ENCODE measurements around the gene ERN1.
A peak's percentile ranks its signal among the peaks of the same experiment; 100 is the strongest.

ERN1 gene

DNA sequence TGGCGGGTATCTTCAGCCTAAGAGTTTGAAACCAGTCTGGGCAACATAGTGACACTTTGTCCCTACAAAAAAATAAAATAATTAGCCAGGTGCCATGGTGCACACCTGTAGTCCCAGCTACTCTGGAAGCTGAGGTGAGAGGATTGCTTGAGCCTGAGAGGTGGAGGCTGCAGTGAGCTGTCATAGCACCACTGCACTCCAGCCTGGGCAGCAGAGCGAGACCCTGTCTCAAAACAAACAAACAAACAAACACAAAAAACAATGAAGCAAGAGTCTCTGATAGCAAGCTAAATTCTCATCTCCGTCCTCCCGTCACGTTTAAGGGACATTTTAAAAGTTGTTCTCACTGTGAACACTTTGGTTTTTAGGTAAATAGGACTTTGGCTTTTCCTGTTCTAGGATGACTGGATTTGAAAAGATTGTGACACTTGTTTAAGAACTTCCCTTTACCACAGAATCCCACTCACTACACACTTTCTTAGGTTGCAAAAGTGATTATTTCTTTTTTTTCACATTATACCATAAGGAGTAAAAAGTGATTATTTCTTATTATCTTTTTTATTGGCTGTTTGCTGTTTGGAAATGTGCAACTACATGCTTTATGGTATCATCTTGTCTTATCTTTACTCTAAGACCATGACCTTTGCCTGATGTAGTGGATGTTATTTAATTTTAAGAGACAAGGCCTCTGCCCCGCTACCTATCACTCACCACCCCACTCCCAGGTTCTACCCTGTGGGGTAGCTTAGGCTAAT, 4.4 kb upstream of the ERN1 start:
- DNase-seq (ENCODE audit: low spot score), result no peak

DNA sequence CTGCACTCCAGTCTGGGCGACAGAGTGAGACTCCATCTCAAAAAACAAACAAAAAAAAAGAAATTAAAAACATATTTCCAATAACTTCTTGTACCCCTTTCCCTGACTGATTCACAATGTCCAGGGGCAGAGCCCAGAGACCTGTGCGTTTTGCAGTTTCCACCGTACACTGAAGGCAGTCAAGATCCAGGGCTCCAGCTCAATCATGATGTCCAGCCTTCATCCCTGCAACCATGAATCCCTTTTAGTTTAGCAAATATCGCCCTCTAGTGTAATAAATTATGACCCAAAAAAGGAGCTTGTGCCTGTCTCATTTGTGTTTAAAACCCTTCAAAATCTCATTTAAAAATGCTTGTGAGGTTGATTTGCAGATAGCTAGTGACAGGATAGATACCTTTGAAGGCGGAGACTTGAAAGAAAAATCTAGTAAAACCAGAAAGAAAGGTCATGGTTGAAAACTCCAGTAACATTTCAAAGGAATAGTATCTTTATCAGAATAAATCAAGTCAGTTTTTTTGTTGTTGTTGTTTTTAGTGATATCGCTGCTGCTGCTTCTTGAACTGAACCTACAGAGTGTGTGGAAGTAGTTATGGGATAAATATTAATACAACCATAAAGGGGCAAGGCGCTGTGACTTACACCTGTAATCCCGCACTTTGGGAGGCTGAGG, 3.7 kb upstream of the ERN1 start:
- DNase-seq (ENCODE audit: low spot score), result peak; percentile 64

DNA sequence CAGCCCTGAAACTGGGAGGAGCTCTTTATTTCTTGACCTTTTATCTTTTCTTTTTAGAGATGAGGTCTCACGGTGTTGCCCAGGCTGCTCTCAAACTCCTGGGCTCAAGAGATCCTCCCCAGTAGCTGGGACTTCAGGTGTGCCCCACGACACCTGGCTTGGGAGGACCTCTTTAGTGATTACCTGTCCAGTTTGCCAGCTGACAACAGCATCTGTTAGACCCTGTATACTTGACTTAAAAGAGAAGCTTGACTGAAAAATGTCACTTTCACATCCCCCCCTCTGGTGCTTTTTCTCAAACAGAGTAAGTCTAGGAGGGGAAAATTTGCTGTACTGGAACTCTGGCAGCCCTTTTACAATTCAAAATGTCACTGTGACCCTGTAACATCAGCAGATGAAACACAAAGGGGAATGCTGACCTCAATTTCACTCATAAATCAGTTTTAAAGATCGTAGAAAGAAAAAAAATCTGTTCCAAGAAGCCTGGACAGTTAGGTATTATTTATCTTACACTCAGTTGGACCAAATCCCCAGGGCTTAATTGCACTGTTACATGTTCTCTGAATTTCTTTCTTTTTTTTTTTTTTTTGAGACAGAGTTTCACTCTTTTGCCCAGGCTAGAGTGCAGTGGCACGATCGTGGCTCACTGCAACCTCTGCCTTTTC, 1.8 kb upstream of the ERN1 start:
- DNase-seq (ENCODE audit: low spot score), result no peak

DNA sequence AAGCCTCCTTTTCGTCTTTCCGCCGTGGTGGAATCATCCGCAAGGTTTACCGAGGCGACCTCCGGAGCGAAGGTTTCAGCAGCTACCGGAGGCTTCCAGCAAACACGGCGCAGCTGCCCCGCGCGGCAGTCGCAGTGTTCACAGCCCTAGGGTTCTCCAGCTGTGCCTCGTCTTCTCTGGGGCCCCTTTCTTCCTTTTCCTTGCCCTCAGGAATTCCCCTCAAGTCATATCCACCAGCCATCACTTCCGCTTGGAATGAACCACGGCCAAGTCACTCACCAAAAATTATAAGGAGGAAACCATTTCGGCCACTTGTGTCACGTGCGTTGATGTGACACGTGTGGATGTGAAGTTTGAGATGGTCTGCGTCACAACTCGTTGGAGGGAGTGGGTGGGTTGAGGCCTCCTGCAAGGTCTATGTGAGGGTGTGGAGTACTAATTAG, 636 bp upstream of the ERN1 start:
- DNase-seq (ENCODE audit: low spot score), result no peak

DNA sequence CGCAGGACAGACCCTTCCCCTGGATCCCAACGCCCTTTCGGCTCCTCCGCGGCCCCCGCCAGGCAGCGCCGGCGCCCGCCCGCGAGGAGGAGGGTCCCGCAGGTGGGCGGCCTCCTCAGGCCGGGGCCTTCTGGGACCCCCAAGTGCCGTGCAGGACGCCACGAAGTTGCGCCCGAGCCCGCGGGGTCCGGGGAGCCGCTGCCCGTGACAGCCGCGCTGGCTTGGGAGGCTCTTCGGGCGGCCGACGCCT, 504 bp downstream of the ERN1 start:
- peak; percentile 54 for DNase-seq (ENCODE audit: low spot score)

DNA sequence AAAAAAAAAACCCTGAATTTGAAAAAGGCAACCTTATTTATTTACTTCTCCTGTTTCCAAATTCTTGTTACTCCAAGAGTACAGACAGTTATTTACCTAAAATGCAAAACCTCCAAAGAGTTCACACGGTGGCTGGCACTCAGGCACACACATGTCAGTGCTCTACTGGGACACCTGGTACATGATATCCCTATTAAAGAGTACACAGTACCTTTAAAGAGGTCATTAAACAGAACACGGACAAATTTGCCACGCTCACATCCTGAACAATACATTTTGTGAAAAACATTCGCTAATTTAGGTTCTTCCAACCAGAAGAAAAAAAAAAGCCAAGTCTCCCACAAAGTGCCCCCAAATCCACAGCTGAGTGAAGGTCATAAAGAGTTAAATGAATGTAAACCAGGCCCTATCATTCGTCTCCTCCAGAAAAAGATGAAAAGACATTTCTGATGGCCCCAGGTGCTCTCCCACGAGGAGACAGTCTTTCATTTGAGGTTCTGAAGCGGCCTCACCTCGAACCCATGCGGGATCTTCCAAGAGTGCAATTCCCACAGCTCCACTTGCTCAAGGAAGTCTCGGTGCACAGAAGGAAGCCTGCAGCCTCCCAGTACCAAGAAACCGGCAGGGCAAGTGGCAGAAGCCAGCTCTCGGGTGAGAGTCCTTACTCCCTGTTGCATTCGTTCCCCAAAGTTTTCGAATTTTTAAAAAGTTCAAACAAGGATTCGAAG, 993 bp downstream of the ERN1 start:
- DNase-seq (ENCODE audit: low spot score), result no peak

DNA sequence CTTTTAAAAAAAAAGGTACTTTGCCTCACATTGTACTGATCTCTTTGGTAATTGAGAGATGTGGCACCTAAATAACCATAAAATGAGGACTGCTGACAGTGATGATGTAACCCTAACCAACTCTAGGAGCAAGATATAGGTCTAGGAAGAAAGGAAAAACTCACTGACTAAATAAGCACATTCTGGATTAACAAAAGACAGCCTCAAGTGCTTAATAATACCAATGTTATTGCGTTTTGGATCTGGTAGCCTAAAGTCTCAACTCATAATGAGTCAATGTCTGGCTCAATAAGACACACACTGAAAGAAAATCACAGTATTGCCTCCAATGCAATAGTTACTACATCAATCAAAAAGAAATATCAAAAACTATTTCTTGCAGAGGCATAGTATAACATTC, 3.0 kb downstream of the ERN1 start:
- no peak for DNase-seq (ENCODE audit: low spot score)

DNA sequence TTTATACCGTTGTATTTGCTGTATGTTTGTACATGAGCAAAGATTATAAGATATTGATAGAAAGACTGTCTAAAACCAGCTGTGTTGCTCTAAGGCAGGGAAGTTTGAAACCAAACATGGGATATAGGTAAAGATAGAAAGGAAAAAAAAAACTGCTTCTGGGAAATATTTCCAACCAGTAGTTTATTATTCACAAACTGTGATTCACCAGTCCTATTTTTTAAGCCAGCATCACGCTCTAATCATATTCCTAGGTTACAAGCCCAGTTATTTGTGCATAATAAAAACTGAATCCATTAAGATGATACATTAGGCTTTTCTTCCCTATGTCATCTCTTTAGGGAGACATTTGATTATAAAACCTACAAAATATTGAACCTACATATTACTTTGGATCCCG, 4.0 kb downstream of the ERN1 start:
- DNase-seq (ENCODE audit: low spot score), result no peak

DNA sequence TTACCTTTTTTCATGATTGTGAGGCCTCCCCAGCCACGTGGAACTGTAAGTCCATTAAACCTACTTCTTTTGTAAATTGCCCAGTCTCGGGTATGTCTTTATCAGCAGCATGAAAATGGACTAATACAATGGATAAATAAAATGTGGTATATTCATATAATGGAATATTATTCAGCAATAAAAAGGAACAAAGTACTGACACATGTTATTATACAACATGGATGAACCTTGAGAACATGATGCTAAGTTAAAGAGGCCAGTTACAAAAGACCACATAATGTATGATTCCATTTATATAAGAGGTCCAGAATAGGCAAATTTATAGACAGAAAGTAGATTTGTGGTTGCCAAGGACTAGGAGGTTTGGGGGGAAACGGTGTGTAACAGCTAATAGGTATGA, 5.3 kb downstream of the ERN1 start:
- DNase-seq (ENCODE audit: low spot score), result no peak

DNA sequence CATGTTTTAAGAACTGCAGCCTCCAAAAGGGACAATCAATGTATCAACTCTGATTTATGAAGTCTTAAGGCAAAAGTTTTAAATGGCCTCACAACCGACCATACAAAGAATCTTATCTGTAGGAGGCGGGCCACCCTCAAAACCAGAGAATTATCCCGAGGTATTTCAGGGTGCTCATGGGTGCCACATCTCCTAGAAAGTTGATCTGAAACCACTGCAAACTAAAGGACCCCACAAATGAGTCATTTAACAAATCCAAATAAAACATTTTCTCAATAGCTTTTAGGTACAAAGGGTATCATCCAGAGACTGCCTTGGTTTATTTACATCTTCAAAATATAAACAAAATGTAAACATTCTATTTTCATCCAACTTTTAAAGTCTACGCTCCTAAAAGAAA, 6.8 kb downstream of the ERN1 start:
- DNase-seq (ENCODE audit: low spot score), result no peak

DNA sequence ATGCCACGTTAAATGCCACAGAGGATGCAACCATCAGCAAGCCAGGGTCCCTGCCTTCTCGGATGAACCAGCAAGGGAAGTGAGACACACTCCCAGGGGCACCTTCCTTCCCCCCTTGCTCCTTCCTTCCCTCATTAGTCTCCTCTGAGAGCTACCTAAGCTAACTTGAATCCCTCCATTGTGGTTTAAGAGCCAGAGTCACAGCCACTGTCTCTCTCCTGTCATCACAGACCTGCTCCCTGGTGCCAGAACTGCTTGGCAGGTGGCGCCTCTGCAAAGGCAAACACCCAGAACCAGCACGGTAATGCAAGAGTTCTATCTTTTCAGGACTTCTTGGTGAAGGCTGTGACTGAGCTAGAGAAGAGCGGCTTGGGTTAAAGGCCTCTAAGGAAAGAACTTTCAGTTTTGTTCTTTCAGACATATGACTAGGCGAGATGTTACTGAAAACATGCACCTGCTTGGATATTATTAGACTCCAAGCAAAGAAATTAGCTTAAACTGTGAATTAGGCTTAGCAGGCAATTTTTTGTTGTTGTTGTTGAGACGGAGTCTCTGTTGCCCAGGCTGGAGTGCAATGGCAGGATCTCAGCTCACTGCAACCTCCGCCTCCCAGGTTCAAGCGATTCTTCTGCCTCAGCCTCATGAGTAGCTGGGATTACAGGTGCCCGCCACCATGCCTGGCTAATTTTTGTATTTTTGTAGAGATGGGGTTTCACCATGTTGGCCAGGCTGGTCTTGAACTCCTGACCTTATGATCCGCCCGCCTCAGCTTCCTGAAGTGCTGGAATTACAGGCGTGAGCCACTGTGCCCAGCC, 8.8 kb downstream of the ERN1 start:
- peak; percentile 5 for DNase-seq (ENCODE audit: low spot score)

DNA sequence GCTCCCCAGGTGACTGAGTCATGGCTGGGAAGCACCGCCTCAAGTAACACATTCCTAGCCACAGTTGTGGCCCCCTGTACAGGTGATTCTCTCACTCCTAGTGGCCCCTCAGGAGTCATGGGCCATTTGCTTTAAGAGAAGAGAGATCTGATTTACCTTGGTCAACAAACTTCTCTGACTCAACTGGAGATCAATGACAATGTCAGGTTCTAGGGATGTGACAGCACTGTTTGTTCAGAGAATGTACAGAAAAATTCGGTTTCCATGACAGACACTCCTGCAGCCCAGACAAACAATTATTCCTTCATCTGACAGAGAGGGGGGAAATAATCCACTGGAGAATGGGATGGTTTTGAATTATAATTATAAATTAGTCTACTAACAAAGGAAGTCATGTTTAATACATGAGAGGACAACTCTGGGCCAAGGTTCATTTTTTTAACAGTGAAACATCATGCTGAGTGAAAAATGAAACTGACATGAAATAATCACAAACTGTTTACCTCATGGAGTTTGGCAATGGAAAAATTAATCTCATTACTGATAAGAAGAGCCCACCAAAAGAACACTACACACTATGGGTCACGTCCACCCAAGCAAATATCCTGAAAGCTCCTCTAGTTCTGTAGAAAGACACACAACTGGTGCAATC, 9.7 kb downstream of the ERN1 start:
- DNase-seq (ENCODE audit: low spot score), result no peak

DNA sequence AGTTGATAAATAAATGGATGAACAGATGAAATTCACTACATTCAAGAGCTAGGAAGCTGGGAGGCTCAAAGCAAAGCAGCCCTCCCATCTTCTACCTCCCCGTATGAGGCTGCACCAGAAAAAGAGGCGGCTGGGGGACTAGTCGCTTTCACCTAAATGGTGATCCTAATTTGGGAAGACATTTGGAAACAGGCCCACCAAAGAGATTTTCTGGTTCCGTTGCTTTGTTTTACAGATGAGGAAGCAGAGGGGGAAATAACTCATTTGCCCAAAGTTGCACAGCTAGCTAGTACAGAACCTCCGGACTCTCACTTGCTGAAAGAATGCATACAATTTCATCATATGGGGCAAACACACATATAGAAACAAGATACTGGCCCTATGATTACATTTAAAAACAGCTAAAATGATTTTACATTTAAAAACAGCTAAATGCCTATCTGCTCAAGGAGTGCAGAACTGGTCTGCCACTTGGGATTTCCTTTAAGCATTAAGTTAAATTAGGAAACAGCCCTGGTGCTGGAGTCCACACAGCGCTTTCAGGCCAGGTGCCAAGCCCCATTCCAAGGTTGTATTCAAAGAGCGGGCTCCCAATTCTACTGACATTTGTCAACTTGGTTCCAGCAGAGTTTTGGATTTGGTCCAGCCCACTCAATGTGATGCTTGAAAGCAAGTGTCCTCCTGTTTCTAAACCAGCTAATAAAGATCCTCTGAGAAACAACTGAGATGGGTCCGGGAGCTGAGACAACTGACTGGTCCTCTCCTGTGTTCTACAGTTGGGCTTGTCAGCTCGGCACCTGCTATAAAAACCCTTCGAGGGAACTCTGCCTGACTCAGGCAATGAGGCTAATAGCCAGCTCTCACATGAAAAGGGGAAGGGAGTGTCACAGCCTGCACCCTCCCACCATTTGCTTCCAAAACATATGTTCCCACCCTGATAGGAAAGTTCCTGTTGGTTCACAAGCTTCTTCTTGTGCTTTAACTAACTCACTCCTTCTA, 11.7 kb downstream of the ERN1 start:
- no peak for DNase-seq (ENCODE audit: low spot score)

DNA sequence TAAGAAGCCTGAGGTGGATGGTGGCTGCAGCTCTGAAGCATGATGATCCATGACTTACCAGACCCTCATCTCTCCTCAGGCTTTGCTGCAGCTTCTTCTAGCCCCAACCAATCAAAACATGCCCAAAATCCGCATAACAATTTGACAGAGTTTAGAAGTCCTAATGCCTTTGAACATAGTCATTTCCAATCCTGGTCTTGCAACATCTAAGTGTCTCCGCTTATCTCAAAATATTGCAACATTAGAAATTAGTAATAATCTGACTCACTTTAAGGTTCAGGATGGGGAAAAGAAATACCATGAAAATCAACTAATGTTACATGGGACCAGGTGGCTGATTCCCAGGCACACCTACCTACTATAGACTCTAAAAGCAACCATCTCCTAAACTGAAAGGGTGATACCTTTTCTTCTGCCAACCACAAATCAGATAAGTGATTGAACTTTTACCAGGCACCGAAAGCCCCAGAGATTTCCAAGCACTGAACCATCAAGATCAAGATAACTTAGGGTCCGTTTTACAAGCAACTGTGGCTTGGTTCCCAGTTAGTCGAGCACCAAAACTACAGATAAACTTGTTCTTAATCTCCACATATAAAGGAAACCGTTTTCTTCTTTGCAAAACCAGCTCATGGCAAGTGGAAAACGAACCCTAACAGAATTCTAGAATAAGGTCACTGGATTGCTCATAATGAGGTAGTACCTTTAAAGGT, 14.0 kb downstream of the ERN1 start:
- no peak for DNase-seq (ENCODE audit: low spot score)

DNA sequence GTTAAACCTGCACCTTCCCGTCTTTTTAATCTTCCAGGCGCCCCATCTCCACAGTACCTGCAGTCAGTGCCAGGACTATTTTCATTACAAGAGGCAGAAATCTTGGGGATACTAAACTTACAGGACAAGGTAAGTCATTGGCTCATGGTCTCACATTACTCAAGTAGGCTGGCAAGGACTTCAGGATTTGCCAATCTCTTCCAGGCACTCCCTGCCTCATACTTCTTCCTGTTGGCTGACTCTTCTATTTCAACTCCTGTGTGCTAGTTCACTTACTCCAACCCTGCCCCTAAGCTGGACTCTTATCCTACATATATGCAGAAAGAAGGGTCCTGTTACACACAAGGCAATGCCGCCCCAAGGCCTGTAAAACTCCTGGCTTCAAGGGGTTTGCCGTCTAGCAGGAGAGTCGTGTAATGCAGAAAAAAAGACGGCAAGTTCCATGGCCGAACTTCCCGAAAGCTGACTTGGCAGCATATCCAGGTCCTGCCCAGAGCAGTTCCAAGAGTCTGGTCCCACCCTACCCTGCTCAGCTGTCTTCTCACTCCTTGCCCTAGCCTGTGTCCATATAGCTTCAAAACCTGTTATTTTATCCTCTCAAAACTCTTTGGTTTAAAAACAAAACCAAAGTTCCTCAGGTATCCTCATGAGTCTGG, 14.8 kb downstream of the ERN1 start:
- no peak for DNase-seq (ENCODE audit: low spot score)

DNA sequence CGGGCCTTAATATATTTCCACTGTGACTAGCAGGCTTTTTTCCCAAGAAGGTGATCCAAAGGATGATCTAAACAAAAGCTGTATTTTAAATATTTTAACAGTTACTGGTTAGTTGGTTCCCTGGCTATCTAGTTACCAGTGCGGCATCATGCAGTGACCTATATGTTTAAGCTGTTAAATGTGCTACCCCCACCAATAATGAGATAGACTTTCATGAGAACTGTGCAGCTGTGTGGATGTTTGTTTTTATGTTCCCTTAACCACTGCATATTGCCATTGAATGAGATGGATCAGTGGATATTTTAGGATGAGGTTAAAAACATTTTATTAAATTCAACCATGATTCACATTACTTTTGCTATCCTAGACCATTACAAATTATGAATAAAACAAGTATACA, 16.9 kb downstream of the ERN1 start:
- DNase-seq (ENCODE audit: low spot score), result no peak

DNA sequence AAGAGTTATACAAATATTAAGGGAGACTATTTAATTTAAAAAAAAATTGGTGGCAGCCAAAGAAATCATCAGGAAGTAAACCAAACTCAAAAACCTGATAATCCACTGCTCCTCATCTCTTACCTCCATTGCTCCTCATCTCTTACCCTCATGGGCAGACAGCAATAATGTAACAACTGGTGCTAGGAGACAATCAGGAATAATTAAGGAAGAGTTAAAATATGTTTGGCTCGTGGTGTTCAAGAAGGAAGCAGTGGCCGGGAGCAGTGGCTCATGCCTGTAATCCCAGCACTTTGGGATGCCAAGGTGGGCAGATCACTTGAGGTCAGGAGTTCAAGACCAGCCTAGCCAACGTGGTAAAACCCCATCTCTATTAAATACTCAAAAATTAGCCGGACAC, 18.1 kb downstream of the ERN1 start:
- DNase-seq (ENCODE audit: low spot score), result no peak

DNA sequence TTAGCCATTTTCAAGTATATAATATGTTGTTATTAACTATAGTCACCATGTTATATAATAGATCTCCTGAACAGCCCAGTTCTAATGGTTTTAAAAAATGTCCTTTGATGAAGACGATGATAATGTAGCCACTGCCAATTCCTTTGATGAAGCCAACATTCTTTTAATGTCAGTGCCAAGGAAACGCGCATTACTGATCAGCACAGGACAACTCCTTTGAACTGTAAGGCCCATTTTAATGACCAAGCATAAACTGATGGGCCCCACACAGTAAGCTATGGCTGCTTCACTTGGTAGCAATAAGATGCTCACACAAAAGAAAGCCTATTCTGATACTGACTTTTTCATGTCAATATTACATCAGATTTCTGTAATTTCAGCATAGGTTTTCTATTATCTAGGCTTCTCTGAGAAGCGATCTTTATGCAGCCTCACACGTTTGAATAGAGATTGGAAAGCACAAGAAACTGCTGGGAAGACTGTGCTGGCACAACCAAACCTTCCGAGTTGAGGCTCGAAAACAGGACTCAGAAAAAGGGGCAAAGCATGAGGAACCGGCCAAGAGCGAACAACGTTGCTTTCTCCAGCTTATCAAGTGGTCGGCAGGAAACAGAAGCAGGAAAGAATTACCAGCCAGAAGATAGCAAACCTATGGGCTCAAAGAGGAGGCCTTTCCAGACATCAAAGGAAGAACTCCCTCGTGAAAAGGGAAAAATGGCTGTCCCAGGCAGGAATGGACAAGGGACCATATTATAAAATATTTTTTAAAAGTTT, 19.4 kb downstream of the ERN1 start:
- DNase-seq (ENCODE audit: low spot score), result no peak

Measured in germinal center (tissue), 1 donor.